Suprapubic skin (tissue), 4 donors: ENCODE data around the gene VANGL2.

Experiments
- CTCF ChIP-seq, 2 donors: fragments of 200-600 bp in 1 of 2; fragments of 450-650 bp in 1 of 2; sonication (generic) in 1 of 2; IDR thresholded peaks; one replicate each; pipeline ENCODE4 v1.5.1; 2016 to 2019; ENCODE audit warnings: antibody characterized with exemption in 2 of 2, mild to moderate bottlenecking in 1 of 2, moderate library complexity in 1 of 2
- POLR2A ChIP-seq, 2 donors: fragments of 450-650 bp; IDR thresholded peaks; one replicate each; pipeline ENCODE4 v1.6.1; 2017; ENCODE audit warnings: antibody characterized with exemption in 2 of 2, mild to moderate bottlenecking in 2 of 2, moderate library complexity in 2 of 2
- POLR2AphosphoS5 ChIP-seq, 3 donors: sonication (generic); formaldehyde crosslinking; IDR thresholded peaks; one replicate each; pipeline ENCODE4 v1.6.1; 2017; ENCODE audit warnings: antibody characterized with exemption in 3 of 3

DNA sequence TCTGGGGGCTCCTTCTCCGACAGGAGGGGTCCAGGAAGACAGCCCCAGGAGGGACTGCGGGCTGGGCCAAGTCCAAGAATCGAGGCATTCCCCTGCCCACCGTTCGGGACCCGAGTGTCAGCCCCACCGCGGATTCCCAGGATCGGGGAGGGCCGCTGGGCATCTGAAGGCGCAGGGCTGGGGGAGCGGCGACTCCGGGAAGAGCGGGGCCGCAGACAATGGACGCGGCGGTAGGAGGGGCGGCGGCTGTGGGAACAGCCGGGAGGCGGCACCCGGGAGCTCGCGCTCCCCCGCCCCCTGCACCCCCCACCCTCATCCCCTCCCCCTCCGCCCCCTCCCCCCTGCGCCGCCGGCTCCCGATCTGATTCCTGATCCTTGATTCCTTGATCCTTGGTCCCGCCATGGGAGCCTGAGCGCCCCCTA lies at the start of gene VANGL2:
- no peak for TF ChIP-seq CTCF (IDR thresholded peaks at IDR 0.05)
- TF ChIP-seq POLR2AphosphoS5 (IDR thresholded peaks at IDR 0.05): peak in 1 of 3 donors; percentile 9
- no peak for TF ChIP-seq POLR2A (IDR thresholded peaks at IDR 0.05)
